GM23338 (cell line): ENCODE results near the gene NFILZ. TPM values are rescaled to one million over a fixed set of nuclear protein-coding genes. Genes with fewer than 3 reads are reported as not detected.

Experiments
- ATAC-seq: fragments of 200-7000 bp; cut with Tn5 transposase; 3 replicates; pipeline ENCODE4 v1.9.1; 2020
- DNase-seq: peaks from one replicate; pipeline ENCODE4 v3.0.0-alpha.2; 2015; ENCODE audit warnings: low spot score
- H2AFZ ChIP-seq: fragments of 200-600 bp; sonication (generic); 2 replicates; pipeline ENCODE4 v1.8.0; 2016; ENCODE audit warnings: antibody characterized with exemption, mild to moderate bottlenecking, moderate library complexity
- H3F3A ChIP-seq: fragments of 200-600 bp; sonication (generic); replicated peaks from 2 replicates; pipeline ENCODE4 v1.8.0; 2017; ENCODE audit warnings: antibody characterized with exemption, mixed run types, low read depth
- H3K27ac ChIP-seq: fragments of 200-600 bp; sonication (generic); 2 replicates; pipeline ENCODE4 v1.6.1; 2016; ENCODE audit warnings: low read depth
- H3K27me3 ChIP-seq: fragments of 200-600 bp; sonication (generic); 2 replicates; pipeline ENCODE4 v1.8.0; 2016; ENCODE audit warnings: mild to moderate bottlenecking, mixed run types, moderate library complexity; ENCODE audit not compliant: insufficient read depth
- H3K36me3 ChIP-seq: fragments of 200-600 bp; sonication (generic); 2 replicates; pipeline ENCODE4 v1.8.0; 2016; ENCODE audit warnings: mild to moderate bottlenecking; ENCODE audit not compliant: insufficient read depth
- H3K4me1 ChIP-seq: fragments of 200-600 bp; sonication (generic); 2 replicates; pipeline ENCODE4 v1.8.0; 2016; ENCODE audit warnings: mild to moderate bottlenecking, moderate library complexity; ENCODE audit not compliant: insufficient read depth
- H3K4me2 ChIP-seq: fragments of 200-600 bp; sonication (generic); 2 replicates; pipeline ENCODE4 v1.7.1; 2017; ENCODE audit warnings: mixed run types
- H3K4me3 ChIP-seq: fragments of 200-600 bp; sonication (generic); 2 replicates; pipeline ENCODE4 v1.6.1; 2016; ENCODE audit warnings: mixed run types
- H3K79me2 ChIP-seq: fragments of 200-600 bp; sonication (generic); replicated peaks from 2 replicates; pipeline ENCODE4 v1.8.0; 2017; ENCODE audit warnings: mild to moderate bottlenecking; ENCODE audit not compliant: insufficient read depth
- H3K9me2 ChIP-seq: fragments of 200-600 bp; sonication (generic); 2 replicates; pipeline ENCODE4 v1.8.0; 2017; ENCODE audit not compliant: insufficient read depth
- H4K20me1 ChIP-seq: fragments of 200-600 bp; sonication (generic); replicated peaks from 2 replicates; pipeline ENCODE4 v1.8.0; 2017; ENCODE audit warnings: mild to moderate bottlenecking; ENCODE audit not compliant: insufficient read depth
- H3K27ac Mint-ChIP-seq: 2 replicates; pipeline ENCODE4 v1.8.0; 2020; ENCODE audit warnings: inconsistent platforms, mild to moderate bottlenecking, moderate library complexity, mixed read lengths
- H3K27me3 Mint-ChIP-seq: 3 replicates; pipeline ENCODE4 v1.8.0; 2022; ENCODE audit warnings: low read depth, mild to moderate bottlenecking, moderate library complexity, mixed read lengths, inconsistent platforms; ENCODE audit not compliant: insufficient read depth, poor library complexity
- H3K36me3 Mint-ChIP-seq: 3 replicates; pipeline ENCODE4 v1.8.0; 2021; ENCODE audit warnings: low read depth, mild to moderate bottlenecking, inconsistent platforms, moderate library complexity, mixed read lengths
- H3K4me1 Mint-ChIP-seq: 3 replicates; pipeline ENCODE4 v1.8.0; 2020; ENCODE audit warnings: mild to moderate bottlenecking, inconsistent platforms, mixed read lengths
- H3K4me3 Mint-ChIP-seq: 3 replicates; pipeline ENCODE4 v1.8.0; 2021; ENCODE audit warnings: moderate library complexity, mild to moderate bottlenecking, inconsistent platforms, mixed read lengths
- H3K9me3 Mint-ChIP-seq: 3 replicates; pipeline ENCODE4 v1.8.0; 2020; ENCODE audit warnings: moderate library complexity, mild to moderate bottlenecking, inconsistent platforms, mixed read lengths
- CREB1 ChIP-seq: fragments of 250-450 bp; sonication (Bioruptor Pico); IDR thresholded peaks from 2 replicates; pipeline ENCODE4 v1.5.0; 2020; ENCODE audit warnings: low read depth, mild to moderate bottlenecking, moderate library complexity
- CTCF ChIP-seq, 2 experiments: fragments of 200-600 bp in 1 of 2; sonication (generic) in 1 of 2; conservative IDR thresholded peaks; 2 replicates each; pipeline versions ENCODE4 v1.5.1 to v1.6.1; 2016 to 2017; ENCODE audit warnings: antibody characterized with exemption in 2 of 2, low read depth in 2 of 2, mild to moderate bottlenecking in 2 of 2, moderate library complexity in 1 of 2
- ETS1 ChIP-seq: IDR thresholded peaks from 2 replicates; pipeline ENCODE4 v1.6.1; 2016; ENCODE audit warnings: antibody characterized with exemption
- EZH2 ChIP-seq: fragments of 200-600 bp; sonication (generic); IDR thresholded peaks from one replicate; pipeline ENCODE4 v1.8.0; 2017; ENCODE audit warnings: antibody characterized with exemption, mild to moderate bottlenecking, low read depth; ENCODE audit not compliant: unreplicated experiment
- EZH2phosphoT487 ChIP-seq: fragments of 200-600 bp; sonication (generic); IDR thresholded peaks from one replicate; pipeline ENCODE4 v1.8.1; 2018; ENCODE audit warnings: antibody characterized with exemption; ENCODE audit not compliant: unreplicated experiment
- NANOG ChIP-seq: IDR thresholded peaks from 2 replicates; pipeline ENCODE4 v1.6.1; 2016; ENCODE audit warnings: antibody characterized with exemption, borderline replicate concordance
- REST ChIP-seq: IDR thresholded peaks from one replicate; pipeline ENCODE4 v1.6.1; 2018; ENCODE audit warnings: antibody characterized with exemption; ENCODE audit not compliant: unreplicated experiment
- STAT1 ChIP-seq: IDR thresholded peaks from one replicate; pipeline ENCODE4 v1.6.1; 2016; ENCODE audit warnings: antibody characterized with exemption; ENCODE audit not compliant: unreplicated experiment
- ZNF114 ChIP-seq: fragments of 250-450 bp; sonication (Bioruptor Pico); IDR thresholded peaks from 2 replicates; pipeline ENCODE4 v1.5.0; 2020; ENCODE audit warnings: mild to moderate bottlenecking, moderate library complexity
- polyA plus RNA-seq: library from polyadenylated mRNA; unstranded; fragments of >200 nt; fragmentation: Nextera tagmentation; extraction: Ambion mirVana; gene quantifications from 2 replicates; pipeline ENCODE4 v1.2.1, GENCODE V29; 2016
- total RNA-seq: library from RNA; depleted of rRNA; stranded (reverse); fragments of >200 nt; shearing (Covaris generic); gene quantifications from 2 replicates; pipeline ENCODE4 v1.2.3, GENCODE V29; 2014

The NFILZ gene
- total and polyA plus RNA-seq, 2 experiments from 2014 or later: not detected

- DNase-seq (peak; percentile 91), ATAC-seq (peak; percentile 71)
- Histone ChIP-seq H4K20me1 (no peaks in the 10 kb centered on the region), H3K27ac (no peak overlapping the region), H3K4me2 (peak overlapping the region; percentile 72), H3K27me3 (no peaks in the 10 kb centered on the region), H3K36me3 (no peaks in the 10 kb centered on the region), H3K4me1 (peaks cover 20% of the 10 kb centered on the region), H2AFZ (no peak overlapping the region), H3F3A (peaks cover 15% of the 10 kb centered on the region; the same call in 1 of the 2 replicates), H3K4me3 (peak overlapping the region; percentile 41; the same call in 1 of the 2 replicates), H3K79me2 (no peaks in the 10 kb centered on the region), H3K9me2 (no peaks in the 10 kb centered on the region)
- no peak overlapping the region for H3K27ac Mint-ChIP-seq
- no peak overlapping the region for H3K4me3 Mint-ChIP-seq
- TF ChIP-seq CTCF (conservative IDR thresholded peaks at IDR 0.05; ENCODE audit: low read depth in 2 of 2): peak; percentile 98 to 100
- TF ChIP-seq STAT1: no peak
- peak; percentile 29; the same call in 1 of the 2 replicates for TF ChIP-seq CREB1 (CRISPR knock-in tag)
- no peak for TF ChIP-seq EZH2phosphoT487
- no peak for TF ChIP-seq ZNF114
- TF ChIP-seq ETS1: no peak
- no peak for TF ChIP-seq NANOG
- no peak for TF ChIP-seq EZH2
- H3K9me3 Mint-ChIP-seq: no peaks in the 10 kb centered on the region; the same call in 2 of the 3 replicates
- peaks cover 25% of the 10 kb centered on the region for H3K4me1 Mint-ChIP-seq
- H3K36me3 Mint-ChIP-seq: peaks cover 3% of the 10 kb centered on the region; the same call in 1 of the 3 replicates
- peaks cover 19% of the 10 kb centered on the region for H3K27me3 Mint-ChIP-seq
Measured at GRCh38 chr19:8580710-8581281, 49.6 kb upstream of the NFILZ start.

GRCh38 chr19:8584965-8585893 is 45.2 kb upstream of the NFILZ start:
- H3K4me2 ChIP-seq: no peak overlapping the region
- no peaks in the 10 kb centered on the region for H3K79me2 ChIP-seq
- no peaks in the 10 kb centered on the region; the same call in 1 of the 3 replicates for H3K9me3 Mint-ChIP-seq
- H3K4me1 ChIP-seq: no peaks in the 10 kb centered on the region
- TF ChIP-seq CTCF (conservative IDR thresholded peaks at IDR 0.05; ENCODE audit: low read depth in 2 of 2): peak in 1 of 2 experiments; percentile 52; a peak in 2 of 4 replicates
- no peak for TF ChIP-seq REST
- peaks cover 18% of the 10 kb centered on the region for H3K27me3 Mint-ChIP-seq
- peak; percentile 5; the same call in 1 of the 3 replicates for ATAC-seq
- no peaks in the 10 kb centered on the region for H3K9me2 ChIP-seq
- DNase-seq: no peak
- H2AFZ ChIP-seq: no peak overlapping the region
- peaks cover 9% of the 10 kb centered on the region; the same call in 1 of the 2 replicates for H3K27me3 ChIP-seq
- no peak overlapping the region for H3K27ac ChIP-seq
- no peak overlapping the region for H3K27ac Mint-ChIP-seq
- H4K20me1 ChIP-seq: 0 out of 2 replicates have a peak, but pooled peaks cover 3% of the 10 kb centered on the region
- H3K4me3 Mint-ChIP-seq: no peak overlapping the region
- H3K4me1 Mint-ChIP-seq: peaks cover 4% of the 10 kb centered on the region; the same call in 2 of the 3 replicates
- H3K36me3 ChIP-seq: no peaks in the 10 kb centered on the region
- H3F3A ChIP-seq: peaks cover 6% of the 10 kb centered on the region; the same call in 1 of the 2 replicates
- no peak overlapping the region for H3K4me3 ChIP-seq
- H3K36me3 Mint-ChIP-seq: peaks cover 3% of the 10 kb centered on the region; the same call in 1 of the 3 replicates
